Measurements from ENCODE around the gene FLVCR2. TPM values are rescaled to one million over a fixed set of nuclear protein-coding genes. Genes with fewer than 3 reads are reported as not detected.

Gene FLVCR2
- total RNA-seq, 1 donor from 2014 or later = 3.4 TPM

DNA sequence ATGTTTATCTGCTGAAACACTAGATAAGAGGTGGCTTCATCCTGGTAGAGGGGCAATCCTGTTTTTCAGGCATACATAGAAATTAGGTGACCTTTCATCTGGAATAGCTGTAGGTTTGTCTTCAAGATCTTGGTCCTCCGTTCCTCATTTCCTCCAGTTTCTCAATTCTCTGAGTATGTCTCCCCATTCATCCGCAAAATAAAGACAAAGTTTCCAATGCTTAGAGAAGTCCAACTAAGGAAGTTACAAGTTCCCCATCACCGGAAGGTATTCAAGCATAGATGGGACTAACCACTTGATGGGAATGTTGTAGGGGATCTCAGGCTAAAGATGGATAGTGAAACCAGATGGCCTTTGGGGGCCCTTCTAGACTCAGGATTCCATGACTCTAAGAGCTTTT is 48.0 kb downstream of the FLVCR2 start:
- intact Hi-C loops (cut with DNase I) = no loop called here
- Histone ChIP-seq H3K27me3 (no peaks in the 10 kb centered on the region), H3K4me3 (no peak overlapping the region), H3K36me3 (no peaks in the 10 kb centered on the region), H3K4me1 (no peaks in the 10 kb centered on the region), H3K9me3 (no peaks in the 10 kb centered on the region), H3K27ac (no peak overlapping the region)
- DNase-seq (ENCODE audit: low spot score in 2 of 2) = no peak
- TF ChIP-seq, protein P1, sequence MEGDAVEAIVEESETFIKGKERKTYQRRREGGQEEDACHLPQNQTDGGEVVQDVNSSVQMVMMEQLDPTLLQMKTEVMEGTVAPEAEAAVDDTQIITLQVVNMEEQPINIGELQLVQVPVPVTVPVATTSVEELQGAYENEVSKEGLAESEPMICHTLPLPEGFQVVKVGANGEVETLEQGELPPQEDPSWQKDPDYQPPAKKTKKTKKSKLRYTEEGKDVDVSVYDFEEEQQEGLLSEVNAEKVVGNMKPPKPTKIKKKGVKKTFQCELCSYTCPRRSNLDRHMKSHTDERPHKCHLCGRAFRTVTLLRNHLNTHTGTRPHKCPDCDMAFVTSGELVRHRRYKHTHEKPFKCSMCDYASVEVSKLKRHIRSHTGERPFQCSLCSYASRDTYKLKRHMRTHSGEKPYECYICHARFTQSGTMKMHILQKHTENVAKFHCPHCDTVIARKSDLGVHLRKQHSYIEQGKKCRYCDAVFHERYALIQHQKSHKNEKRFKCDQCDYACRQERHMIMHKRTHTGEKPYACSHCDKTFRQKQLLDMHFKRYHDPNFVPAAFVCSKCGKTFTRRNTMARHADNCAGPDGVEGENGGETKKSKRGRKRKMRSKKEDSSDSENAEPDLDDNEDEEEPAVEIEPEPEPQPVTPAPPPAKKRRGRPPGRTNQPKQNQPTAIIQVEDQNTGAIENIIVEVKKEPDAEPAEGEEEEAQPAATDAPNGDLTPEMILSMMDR (IDR thresholded peaks at IDR 0.05) = no peak

DNA sequence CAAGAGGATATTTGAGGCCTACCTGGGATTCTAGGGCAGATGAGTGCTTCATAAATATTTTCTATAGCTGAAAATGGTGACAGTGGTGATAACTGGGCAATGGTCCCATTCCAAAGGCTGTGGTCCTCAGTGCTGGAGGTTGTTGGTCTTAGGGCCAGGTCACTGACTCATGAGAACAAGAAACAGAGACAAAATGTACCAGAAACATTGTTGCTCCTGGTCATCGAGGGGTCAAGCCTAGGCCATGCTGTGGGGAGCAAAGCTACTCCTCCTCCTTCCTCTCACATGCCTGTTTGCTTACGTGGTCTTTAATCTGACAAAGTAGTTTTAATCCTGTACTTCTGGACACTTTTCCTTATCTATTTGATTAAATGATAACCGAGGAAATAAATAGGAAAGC is 48.4 kb downstream of the FLVCR2 start:
- no peak for DNase-seq (ENCODE audit: low spot score in 2 of 2)
- no peaks in the 10 kb centered on the region for H3K27me3 ChIP-seq
- no peaks in the 10 kb centered on the region for H3K36me3 ChIP-seq
- TF ChIP-seq, protein P1 (IDR thresholded peaks at IDR 0.05) = no peak
- H3K9me3 ChIP-seq = no peaks in the 10 kb centered on the region
- no peaks in the 10 kb centered on the region for H3K4me1 ChIP-seq
- H3K4me3 ChIP-seq = no peak overlapping the region
- no peak overlapping the region for H3K27ac ChIP-seq
- intact Hi-C loops (cut with DNase I) = no loop called here

DNA sequence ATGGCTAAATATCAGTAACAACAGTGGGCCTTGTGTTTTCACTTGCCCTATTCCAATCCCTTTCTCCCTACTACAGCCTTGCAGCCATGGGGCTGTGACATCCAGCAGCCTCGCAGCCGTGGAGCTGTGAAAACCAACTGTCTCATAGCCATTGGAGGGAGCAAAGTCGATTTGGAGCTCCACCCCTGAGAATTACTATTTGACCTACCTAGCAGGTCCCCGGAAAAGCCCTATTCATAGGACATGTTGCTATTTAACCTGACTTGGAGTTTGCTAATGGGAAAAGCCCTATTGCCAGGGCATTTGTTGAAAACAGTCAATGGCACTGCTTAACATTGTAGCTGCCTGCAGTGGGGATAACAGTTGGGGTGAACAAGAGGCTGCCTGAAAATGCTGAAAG is 49.0 kb downstream of the FLVCR2 start:
- intact Hi-C loops (cut with DNase I) = no loop called here
- Histone ChIP-seq H3K9me3 (no peaks in the 10 kb centered on the region), H3K27ac (no peak overlapping the region), H3K27me3 (no peaks in the 10 kb centered on the region), H3K36me3 (no peaks in the 10 kb centered on the region), H3K4me1 (no peaks in the 10 kb centered on the region), H3K4me3 (no peak overlapping the region)
- TF ChIP-seq, protein P1 (IDR thresholded peaks at IDR 0.05) = no peak
- DNase-seq (ENCODE audit: low spot score in 2 of 2) = no peak

DNA sequence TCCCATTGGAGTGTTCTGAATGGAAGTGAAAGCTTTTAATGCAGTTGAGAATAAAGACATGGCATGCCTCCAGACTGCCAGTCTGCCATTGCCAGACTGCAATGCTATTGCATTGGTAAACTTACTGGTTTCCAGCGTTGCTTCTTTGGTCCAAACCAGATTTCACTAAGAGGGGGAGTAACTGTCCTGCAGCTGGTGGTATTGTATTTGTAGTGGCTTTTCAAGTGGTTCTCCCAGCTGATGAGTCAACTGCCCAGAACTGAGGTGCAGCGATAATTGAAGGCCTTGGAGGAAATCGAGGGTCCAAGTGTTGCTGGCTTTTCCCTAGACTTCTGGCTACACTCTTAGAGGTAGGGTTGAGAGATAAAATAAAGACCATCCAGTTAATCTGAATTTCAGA is 50.4 kb downstream of the FLVCR2 start:
- intact Hi-C loops (cut with DNase I) = no loop called here
- Histone ChIP-seq H3K36me3 (no peaks in the 10 kb centered on the region), H3K4me1 (no peaks in the 10 kb centered on the region), H3K27me3 (no peaks in the 10 kb centered on the region), H3K4me3 (no peak overlapping the region), H3K27ac (no peak overlapping the region), H3K9me3 (no peaks in the 10 kb centered on the region)
- DNase-seq (ENCODE audit: low spot score in 2 of 2) = no peak
- TF ChIP-seq, protein P1 (IDR thresholded peaks at IDR 0.05) = no peak

DNA sequence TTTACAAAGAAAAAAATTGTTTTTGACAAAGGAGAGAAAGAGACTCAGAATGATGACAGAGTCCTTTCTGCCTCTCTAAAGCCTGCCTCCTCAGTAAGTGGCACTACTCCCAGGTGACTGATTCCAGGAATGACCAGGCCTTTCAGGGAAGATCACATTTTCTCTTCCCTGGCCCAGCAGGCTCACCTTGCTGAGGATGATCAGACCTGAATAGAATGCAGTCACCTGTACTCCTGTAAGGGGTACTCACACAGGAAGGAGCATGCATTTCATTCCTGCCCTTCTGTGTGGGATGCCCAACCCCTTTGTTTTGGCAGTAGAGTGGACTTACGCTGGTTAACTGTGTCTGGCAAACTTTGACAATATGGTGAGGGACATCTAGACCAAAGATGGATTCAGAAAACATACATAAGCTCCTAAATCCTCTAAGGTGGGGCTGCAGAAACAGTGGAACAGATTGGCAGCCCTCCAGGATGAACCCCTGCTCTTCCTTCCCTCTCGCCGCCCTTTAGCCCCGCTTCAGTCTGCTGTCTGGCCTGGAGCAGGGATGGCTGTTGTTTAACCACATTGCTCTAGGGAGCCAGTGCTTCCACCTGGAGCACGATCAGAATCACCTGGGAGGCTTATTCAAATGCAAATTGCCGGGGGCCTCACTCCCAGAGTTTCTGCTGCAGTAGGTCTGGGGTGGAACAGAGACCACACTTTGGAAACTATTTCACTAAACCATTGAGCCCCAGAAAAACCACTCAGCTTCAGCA is 52.5 kb downstream of the FLVCR2 start:
- no peaks in the 10 kb centered on the region for H3K4me1 ChIP-seq
- H3K4me3 ChIP-seq = no peak overlapping the region
- H3K9me3 ChIP-seq = no peaks in the 10 kb centered on the region
- DNase-seq (ENCODE audit: low spot score in 2 of 2) = no peak
- H3K36me3 ChIP-seq = no peaks in the 10 kb centered on the region
- TF ChIP-seq, protein P1 (IDR thresholded peaks at IDR 0.05) = no peak
- intact Hi-C loops (cut with DNase I) = no loop called here
- H3K27me3 ChIP-seq = no peaks in the 10 kb centered on the region
- no peak overlapping the region for H3K27ac ChIP-seq

DNA sequence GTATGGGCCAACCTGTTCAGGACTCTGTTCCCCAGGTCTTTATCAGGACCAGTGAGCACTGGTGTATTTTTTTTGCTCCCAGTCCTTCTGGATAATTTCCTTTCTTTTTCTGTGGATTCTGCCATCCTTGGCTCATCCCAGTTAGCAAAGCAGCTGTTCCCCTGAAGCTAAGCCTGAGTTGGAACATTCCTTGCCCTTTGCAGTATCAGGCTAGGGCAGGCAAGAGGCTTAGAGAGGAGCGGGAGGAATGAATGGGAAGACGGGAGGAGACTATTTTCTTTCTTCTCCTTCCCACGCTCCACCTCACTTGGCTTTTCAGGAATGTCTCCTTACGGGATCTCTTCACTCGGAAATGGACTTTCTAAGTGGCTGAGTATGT is 53.0 kb downstream of the FLVCR2 start:
- H3K4me1 ChIP-seq = no peaks in the 10 kb centered on the region
- intact Hi-C loops (cut with DNase I) = no loop called here
- no peak overlapping the region for H3K4me3 ChIP-seq
- TF ChIP-seq, protein P1 (IDR thresholded peaks at IDR 0.05) = no peak
- no peaks in the 10 kb centered on the region for H3K36me3 ChIP-seq
- H3K9me3 ChIP-seq = no peaks in the 10 kb centered on the region
- no peaks in the 10 kb centered on the region for H3K27me3 ChIP-seq
- H3K27ac ChIP-seq = no peak overlapping the region
- no peak for DNase-seq (ENCODE audit: low spot score in 2 of 2)
